HG02798 (cell line): ENCODE data around the gene GAL.

Source experiments
- ATAC-seq: cut with Tn5 transposase; IDR thresholded peaks from one replicate; pipeline ENCODE4 v1.9.1; 2021; ENCODE audit warnings: mild to moderate bottlenecking; ENCODE audit not compliant: unreplicated experiment, poor library complexity

GAL gene

DNA sequence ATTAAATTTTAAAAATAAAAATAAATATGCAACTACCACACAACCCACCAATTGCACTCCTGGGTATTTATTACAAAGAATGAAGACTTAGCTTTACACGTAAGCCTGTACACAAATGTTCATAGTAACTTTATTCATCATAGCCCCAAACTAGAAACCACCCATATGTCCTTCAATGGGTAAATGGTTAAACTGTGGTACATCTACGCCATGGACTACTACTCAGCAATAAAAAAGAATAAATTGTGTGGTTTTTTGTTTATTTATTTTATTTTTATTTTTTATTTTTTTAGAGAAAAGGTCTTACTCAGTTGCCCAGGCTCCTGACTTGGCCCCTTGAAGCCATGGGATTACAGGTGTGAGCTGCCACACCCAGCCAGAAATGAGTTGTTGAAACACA lies 14.6 kb downstream of the GAL start:
- no peak for ATAC-seq

DNA sequence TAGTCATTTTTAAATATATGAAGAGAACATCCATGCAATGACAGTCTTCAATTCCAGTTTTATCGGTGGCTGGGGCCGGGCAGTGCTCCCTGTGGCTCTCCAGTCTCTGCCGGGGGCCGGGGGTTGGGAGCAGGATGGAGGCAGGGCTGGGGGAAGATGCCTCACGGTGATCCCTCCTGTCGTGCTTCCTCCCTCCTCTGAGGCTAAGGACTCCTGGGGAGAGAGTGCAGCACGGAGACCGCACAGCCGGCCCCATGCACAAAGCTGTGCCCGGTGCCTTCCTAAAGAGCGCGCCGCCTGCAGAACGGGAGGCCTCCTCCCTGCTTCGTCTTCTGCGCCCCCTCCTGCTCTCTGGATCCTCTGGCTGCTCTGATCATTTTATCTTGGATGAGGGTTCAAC lies 20.5 kb downstream of the GAL start:
- ATAC-seq: no peak

DNA sequence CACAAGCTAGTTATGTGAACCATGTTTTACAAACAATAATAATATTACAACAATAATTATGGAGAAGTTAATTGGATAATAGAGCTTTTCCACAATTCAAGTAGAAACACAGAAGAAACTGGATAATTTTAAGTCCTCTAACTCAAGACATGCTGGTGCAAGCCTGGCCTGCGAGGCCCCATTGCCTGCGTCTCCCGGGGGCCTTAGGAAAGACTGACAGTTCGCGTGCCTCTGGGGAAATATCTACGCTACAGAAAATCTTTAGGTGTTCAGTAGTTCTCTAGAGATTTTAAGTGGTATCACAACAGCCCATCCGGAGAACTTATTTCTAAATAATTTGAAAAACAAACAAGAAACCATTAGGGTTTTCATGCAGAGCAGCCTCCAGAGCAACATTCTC lies 23.2 kb downstream of the GAL start:
- ATAC-seq: no peak

DNA sequence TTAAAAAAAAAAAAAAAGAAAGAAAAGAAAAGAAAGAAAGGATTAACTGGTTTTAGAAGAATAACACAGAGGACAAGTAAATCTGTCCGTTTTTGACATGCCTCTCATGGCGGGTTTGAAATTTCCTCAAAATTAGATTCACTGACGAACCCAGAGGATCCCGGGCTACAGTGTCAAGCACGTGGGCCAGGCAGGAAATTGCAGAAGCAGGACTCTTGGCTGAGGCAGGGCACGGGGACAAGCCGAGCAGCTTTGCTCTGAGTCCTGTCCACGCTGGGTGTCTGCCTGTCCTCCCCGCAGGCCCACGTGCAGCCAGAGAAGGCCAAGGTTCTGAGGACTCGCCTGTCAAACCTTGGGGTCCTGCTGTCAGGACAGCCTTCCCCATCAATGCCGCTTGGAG lies 24.7 kb downstream of the GAL start:
- no peak for ATAC-seq

DNA sequence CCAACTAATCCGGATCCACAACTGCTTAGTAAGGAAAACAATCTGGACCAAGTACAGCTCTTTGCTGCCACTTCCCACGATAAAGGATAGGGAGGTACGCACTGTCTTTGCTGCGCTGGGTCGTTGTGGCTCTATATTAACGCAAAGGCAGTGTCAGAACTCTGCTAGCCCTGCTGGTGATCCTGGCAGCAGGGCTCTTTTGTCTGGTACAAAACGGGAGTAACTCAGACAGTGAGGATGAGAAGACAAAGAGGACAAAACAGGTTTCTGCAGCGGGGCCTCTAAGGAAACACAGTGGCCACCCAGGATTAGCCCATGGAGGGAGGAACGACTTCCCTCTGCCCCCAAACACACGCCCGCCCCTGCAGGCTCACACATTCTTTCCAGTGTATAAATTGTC lies 26.1 kb downstream of the GAL start:
- ATAC-seq: no peak

DNA sequence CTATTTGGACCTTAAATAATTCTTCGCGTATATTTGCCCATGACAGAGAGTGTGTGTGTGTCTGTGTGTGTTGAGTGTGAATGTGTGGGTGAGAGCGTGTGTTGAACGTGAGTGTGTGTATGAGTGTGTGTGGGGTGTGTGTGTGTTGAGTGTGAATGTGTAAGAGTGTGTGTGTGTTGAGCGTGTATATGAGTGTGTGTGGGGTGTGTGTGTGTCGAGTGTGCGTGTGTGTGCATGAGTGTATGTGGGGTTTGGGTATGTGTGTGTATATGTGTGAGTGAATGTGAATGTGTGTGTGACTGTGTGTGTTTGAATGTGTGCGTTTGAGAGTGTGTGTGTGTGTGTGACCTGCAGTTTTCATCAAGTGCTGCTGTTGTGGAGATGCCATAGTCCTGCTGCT lies 26.8 kb downstream of the GAL start:
- ATAC-seq: no peak

DNA sequence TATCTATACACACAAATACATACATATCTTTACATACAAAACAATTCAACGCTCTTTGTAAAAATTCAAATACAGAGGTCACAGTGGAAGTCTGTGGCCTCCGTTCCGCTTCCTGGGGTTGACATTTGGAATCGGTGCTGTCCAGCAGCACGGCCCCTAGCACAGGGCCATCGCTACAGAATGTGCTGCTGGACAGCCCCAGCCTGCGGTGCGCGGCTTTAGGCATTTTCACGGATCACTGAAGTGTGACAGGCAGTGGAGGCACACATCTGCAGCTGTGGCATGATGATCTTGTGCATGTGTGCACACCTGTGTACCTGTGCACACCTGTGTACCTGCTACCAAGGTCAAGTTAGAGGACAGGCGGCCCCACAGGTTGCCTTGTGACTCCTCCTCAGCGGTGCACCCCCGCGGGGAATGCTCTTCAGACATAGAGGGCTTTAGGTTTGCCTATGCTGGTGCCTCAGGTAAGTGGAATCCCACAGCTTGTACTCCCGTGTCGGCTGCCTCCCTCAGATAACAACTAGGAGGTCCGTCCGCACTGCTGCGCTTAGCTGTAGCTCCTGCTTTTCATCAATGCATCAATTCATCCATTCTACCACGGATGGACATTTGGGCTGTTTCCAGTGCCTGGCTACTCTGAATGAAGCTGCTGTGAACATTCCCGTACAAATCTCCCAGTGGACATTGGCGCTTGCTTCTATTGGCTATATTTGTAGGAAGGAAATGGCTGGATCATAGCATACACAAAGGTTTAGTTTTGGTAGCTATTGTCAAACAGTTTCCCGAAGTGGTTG lies 29.9 kb downstream of the GAL start:
- no peak for ATAC-seq

DNA sequence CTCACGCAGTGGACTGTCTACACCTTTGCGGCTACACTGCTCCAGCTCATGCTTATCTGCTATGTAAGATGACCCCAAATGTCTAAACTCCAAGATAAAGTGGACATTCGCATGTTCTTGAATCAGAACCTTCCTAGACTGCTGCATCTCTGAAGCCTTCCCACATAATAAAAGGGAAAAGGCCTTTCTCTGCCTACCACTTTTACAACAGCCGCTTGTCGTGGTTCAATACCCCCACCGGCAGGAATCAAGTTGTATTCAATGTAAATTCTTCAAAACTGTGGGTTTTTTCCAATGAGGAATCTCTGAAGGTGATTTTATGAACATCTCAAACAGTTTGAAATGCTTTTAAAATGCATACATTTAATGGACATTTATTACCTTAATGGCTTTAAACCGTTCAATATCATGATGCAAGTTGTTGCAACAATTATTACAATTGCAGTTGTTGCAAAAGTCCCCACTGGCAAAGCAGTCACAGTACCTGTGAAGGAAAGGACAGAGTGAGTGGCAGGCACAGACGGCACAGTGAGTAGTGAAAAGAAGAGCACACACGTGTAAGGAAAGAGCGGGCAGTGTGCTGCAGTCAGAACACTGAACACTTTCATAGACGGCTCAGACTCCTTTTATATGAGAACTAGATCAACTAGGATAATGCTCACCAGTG lies 31.2 kb downstream of the GAL start:
- no peak for ATAC-seq

DNA sequence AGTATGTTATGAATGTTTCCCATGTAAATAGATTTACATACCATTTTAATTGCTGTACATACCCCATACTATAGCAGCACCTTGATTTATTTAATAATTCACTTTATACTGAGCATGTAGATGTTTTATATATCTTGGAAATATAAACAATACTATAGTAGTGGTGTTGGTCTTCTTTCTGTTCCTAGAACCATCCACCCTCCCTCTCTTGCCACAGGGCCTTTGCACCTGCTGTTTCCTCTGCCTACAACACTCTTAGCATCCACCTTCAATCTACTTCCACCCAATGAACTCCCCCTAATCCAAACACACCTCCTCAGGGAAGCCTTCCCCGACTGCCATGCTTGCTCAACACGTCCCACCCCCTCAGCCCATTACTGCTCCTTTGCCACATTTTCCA lies 36.7 kb downstream of the GAL start:
- ATAC-seq: no peak

DNA sequence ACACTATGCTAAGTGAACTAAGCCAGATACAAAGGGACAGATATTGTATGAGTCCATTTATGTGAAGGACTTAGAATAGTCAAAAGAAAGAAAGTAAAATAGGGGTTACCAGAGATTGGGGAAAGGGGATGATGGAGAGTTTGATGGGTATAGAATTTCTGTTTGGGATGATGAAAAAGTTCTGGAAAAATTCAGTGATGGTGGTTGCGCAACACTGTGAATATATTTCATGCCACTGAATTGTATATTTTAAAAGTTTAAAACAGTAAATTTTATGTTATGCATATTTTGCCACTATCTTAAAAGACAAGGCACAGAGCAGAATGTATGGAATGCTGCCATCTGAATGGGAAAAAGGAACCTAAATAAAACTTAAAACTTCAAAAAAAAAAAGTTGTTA lies 37.8 kb downstream of the GAL start:
- no peak for ATAC-seq

DNA sequence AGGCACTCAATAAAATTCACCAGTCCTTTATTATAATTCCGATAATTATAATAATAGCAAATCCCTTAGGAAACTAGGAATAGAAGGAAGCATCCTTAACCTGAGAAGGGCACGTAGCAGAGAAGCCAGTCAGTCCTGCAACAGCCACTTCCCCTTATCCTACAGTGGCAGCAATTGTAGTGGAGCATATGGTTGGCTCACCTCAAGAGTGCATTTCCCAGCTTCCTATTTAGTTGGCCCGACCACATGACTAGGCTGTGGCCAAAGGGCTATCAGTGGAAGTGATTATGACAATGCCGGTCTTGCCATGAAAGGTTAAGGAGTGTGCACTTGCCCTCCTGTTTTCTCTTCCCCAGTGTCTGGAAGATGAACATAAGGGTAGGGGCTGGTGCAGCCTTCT lies 39.9 kb downstream of the GAL start:
- no peak for ATAC-seq

DNA sequence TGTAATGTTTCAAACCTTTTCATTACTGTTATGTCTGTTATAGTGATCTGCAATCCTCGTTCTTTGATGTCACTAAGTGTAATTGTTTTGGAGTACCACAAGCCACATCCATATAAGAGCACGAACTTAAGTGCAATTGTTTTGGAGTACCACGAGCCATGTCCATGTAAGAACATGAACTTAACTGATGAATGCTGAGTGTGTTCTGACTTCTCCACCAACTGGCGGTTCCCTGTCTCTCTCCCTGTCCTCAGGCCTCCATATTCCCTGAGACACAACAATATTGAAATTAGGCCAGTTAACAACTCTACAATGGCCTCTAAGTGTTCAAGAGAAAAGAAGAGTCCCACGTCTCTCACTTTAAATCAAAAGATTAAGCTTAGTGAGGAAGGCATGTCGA lies 43.4 kb downstream of the GAL start:
- no peak for ATAC-seq

DNA sequence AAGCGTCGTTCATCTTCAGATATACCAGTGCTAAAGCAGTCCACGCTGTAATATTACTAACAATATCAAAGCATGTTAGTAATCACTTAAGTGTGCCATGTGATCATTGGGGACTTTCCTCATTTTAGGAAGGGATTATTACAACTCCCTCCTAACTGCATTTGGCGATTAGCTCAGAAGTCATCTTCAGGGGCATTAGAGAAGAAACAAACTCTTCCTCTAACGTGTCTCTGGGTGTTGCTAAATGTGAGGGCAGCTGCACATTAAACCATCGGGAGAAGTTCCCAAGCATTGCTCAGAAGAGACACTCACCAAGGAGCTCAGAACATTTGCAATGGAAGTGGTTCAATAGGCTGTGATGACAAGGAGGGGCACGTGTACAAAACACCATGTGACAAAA lies 49.8 kb downstream of the GAL start:
- ATAC-seq: no peak

DNA sequence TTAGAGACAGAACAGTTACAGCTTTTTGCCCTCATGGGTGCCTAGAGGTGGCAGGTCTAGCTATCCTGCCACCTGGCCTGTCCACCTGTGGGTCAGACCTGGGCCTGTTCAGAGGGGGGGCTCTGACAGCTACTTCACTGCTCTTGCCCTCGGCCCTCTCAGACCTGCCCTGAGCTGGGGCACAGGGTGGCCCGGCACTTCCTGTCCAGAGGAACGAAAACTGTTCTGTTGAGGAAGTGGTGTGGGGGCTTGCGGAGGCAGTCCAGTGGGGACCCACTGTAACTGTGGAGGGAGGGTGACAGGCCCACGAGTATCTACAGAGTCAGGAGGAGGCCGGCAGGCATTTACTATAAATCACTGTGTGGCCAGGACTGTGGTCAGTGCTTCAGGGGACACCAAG lies 50.8 kb downstream of the GAL start:
- ATAC-seq: no peak

DNA sequence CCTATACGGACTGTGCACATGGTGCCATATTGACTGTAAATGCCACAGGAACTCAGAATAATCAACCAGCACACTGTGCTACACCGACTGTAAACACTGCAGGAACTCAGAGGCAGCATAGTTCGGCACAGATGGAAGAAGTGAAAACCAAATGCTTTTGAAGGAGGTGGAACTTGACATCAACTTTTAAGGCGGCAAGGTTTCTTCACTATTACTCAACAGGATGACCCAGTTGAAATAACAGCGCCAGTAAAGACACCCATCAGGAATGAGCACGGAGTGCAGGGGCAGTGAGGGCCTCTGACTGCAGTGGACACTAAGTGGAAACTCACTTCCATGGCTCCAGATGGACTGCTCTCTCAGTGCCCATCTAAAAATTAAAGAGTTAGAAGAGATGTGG lies 51.3 kb downstream of the GAL start:
- no peak for ATAC-seq
